SK-N-SH treated with all-trans-retinoic acid at 6 μM for 48 hours (cell line): ENCODE results near the gene LIMK2.

ENCODE experiments used
- ARNTL ChIP-seq: fragments of 450-650 bp; formaldehyde crosslinking; IDR thresholded peaks from 2 replicates; pipeline ENCODE4 v1.5.0; 2020; ENCODE audit warnings: low read depth, mild to moderate bottlenecking, moderate library complexity, borderline replicate concordance
- BACH2 ChIP-seq: fragments of 250-450 bp; sonication (Bioruptor Pico); IDR thresholded peaks from 2 replicates; pipeline ENCODE4 v1.9.0; 2021; ENCODE audit warnings: mild to moderate bottlenecking, borderline replicate concordance
- CSDC2 ChIP-seq: fragments of 250-450 bp; sonication (Bioruptor Pico); IDR thresholded peaks from 2 replicates; pipeline ENCODE4 v1.5.0; 2020; ENCODE audit warnings: mild to moderate bottlenecking, moderate library complexity
- GLIS3 ChIP-seq: fragments of 250-450 bp; sonication (Bioruptor Pico); IDR thresholded peaks from 2 replicates; pipeline ENCODE4 v1.5.0; 2020; ENCODE audit warnings: mild to moderate bottlenecking, moderate library complexity
- OSR1 ChIP-seq: fragments of 250-450 bp; sonication (Bioruptor Pico); IDR thresholded peaks from 2 replicates; pipeline ENCODE4 v1.8.0; 2022; ENCODE audit warnings: moderate library complexity, mild to moderate bottlenecking, inconsistent platforms
- PPARA ChIP-seq: fragments of 250-450 bp; sonication (Bioruptor Pico); IDR thresholded peaks from 2 replicates; pipeline ENCODE4 v1.5.0; 2020; ENCODE audit warnings: mild to moderate bottlenecking, borderline replicate concordance
- RARB ChIP-seq: fragments of 250-450 bp; sonication (Bioruptor Pico); IDR thresholded peaks from 2 replicates; pipeline ENCODE4 v1.8.0; 2021; ENCODE audit warnings: mild to moderate bottlenecking, moderate library complexity
- TCF4 ChIP-seq: fragments of 250-450 bp; sonication (Bioruptor Pico); IDR thresholded peaks from 2 replicates; pipeline ENCODE4 v1.8.0; 2021; ENCODE audit warnings: mild to moderate bottlenecking, moderate library complexity, borderline replicate concordance
- ZFP3 ChIP-seq: fragments of 250-450 bp; sonication (Bioruptor Pico); IDR thresholded peaks from 2 replicates; pipeline ENCODE4 v1.5.0; 2020; ENCODE audit warnings: mild to moderate bottlenecking, moderate library complexity
- ZFP30 ChIP-seq: fragments of 450-650 bp; formaldehyde crosslinking; IDR thresholded peaks from 2 replicates; pipeline ENCODE4 v1.5.0; 2022; ENCODE audit warnings: mild to moderate bottlenecking, moderate library complexity
- ZNF565 ChIP-seq: fragments of 450-650 bp; formaldehyde crosslinking; conservative IDR thresholded peaks from 2 replicates; pipeline ENCODE4 v1.5.0; 2020; ENCODE audit warnings: low read depth, mild to moderate bottlenecking, moderate library complexity
- ZNF70 ChIP-seq: fragments of 450-650 bp; formaldehyde crosslinking; IDR thresholded peaks from 2 replicates; pipeline ENCODE4 v1.5.0; 2020; ENCODE audit warnings: mild to moderate bottlenecking, moderate library complexity
- TF ChIP-seq, protein P1 (sequence below): fragments of 250-450 bp; sonication (Bioruptor Pico); IDR thresholded peaks from 2 replicates; pipeline ENCODE4 v1.5.0; 2020; ENCODE audit warnings: mild to moderate bottlenecking, moderate library complexity

DNA sequence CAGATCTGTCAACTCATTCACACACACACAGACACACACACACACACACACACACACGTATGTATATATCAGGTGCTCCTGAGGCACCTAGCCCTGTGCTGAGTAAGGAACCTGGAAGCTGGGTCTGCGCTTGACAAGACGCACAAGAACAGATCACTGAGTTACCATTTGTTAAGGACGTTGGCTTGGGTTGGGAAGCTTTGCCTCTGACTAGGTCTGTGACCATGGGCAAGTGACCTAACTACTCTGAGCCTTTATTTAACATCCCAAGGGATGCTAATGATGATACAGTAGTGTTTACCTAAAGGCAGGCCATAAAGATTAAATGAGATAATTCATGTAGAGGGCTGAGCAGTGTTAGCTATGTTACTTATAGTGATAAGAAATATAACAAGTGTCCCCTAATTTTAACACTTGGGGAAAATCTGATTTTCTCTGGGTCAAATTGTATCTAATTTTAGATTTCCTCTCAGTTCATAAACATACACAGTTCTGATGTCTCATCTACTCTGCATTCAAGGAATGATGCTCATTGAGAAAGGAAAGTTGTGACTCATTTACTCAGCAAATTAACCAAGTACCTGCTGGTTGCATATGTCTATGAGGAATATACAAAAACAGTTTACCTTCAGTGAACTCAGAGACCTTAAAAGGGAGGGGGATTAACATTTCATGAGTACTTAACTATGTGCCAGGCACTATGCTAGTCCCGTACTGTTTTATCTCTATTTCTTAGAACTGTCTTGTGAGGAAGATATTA is 38.5 kb upstream of the LIMK2 start:
- TF ChIP-seq ZFP3 (CRISPR knock-in tag): no peak
- TF ChIP-seq TCF4 (CRISPR knock-in tag): no peak
- TF ChIP-seq ZFP30 (CRISPR knock-in tag): no peak
- no peak for TF ChIP-seq ARNTL (CRISPR knock-in tag)
- TF ChIP-seq, protein P1, sequence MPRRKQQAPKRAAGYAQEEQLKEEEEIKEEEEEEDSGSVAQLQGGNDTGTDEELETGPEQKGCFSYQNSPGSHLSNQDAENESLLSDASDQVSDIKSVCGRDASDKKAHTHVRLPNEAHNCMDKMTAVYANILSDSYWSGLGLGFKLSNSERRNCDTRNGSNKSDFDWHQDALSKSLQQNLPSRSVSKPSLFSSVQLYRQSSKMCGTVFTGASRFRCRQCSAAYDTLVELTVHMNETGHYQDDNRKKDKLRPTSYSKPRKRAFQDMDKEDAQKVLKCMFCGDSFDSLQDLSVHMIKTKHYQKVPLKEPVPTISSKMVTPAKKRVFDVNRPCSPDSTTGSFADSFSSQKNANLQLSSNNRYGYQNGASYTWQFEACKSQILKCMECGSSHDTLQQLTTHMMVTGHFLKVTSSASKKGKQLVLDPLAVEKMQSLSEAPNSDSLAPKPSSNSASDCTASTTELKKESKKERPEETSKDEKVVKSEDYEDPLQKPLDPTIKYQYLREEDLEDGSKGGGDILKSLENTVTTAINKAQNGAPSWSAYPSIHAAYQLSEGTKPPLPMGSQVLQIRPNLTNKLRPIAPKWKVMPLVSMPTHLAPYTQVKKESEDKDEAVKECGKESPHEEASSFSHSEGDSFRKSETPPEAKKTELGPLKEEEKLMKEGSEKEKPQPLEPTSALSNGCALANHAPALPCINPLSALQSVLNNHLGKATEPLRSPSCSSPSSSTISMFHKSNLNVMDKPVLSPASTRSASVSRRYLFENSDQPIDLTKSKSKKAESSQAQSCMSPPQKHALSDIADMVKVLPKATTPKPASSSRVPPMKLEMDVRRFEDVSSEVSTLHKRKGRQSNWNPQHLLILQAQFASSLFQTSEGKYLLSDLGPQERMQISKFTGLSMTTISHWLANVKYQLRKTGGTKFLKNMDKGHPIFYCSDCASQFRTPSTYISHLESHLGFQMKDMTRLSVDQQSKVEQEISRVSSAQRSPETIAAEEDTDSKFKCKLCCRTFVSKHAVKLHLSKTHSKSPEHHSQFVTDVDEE (CRISPR knock-in tag): no peak
- no peak for TF ChIP-seq BACH2 (CRISPR knock-in tag)
- TF ChIP-seq PPARA (CRISPR knock-in tag): no peak
- TF ChIP-seq ZNF565: no peak
- no peak for TF ChIP-seq RARB (CRISPR knock-in tag)
- no peak for TF ChIP-seq OSR1
- no peak for TF ChIP-seq GLIS3
- TF ChIP-seq ZNF70 (CRISPR knock-in tag): no peak
- TF ChIP-seq CSDC2 (CRISPR knock-in tag): no peak
